Measurements from ENCODE around the gene RAB11FIP3.
A peak's percentile ranks its signal among the peaks of the same experiment; 100 is the strongest.
"Not testable (repeated sequence)": the region's sequence is repeated elsewhere in the genome, so short reads cannot be mapped to it uniquely, and the experiment has no call there.

Gene RAB11FIP3

GRCh38 chr16:407253-407652 is 18.2 kb upstream of the RAB11FIP3 start:
- TF ChIP-seq CTCF (IDR thresholded peaks at IDR 0.05; ENCODE audit: low read depth, low read length), result no peak
- no peak for DNase-seq (ENCODE audit: extremely low read depth, low read depth)

DNA sequence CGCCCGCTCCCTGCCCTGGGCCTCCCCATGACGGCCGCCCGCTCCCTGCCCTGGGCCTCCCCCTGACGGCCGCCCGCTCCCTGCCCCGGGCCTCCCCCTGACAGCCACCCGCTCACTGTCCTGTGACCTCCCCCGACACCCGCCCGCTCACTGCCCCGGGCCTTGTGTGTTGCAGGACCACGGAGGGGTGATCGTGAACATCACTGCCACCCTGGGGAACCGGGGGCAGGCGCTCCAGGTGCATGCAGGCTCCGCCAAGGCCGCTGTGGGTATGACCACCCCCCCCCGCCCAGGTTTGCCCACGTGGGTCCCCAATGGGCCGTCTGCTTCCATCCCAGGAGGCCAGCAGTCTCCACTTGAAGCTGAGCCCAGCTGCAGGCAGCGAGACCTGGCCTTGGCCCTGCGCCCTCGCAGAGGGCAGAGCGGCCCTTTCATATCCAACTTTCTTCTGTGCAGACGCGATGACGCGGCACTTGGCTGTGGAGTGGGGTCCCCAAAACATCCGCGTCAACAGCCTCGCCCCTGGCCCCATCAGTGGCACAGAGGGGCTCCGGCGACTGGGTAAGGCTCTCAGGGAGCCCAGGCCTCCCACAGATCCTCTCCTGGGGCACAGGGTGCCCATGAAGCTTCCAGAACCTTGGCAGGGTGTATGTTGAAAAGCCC is 14.8 kb upstream of the RAB11FIP3 start:
- DNase-seq (ENCODE audit: extremely low read depth, low read depth), result no peak

DNA sequence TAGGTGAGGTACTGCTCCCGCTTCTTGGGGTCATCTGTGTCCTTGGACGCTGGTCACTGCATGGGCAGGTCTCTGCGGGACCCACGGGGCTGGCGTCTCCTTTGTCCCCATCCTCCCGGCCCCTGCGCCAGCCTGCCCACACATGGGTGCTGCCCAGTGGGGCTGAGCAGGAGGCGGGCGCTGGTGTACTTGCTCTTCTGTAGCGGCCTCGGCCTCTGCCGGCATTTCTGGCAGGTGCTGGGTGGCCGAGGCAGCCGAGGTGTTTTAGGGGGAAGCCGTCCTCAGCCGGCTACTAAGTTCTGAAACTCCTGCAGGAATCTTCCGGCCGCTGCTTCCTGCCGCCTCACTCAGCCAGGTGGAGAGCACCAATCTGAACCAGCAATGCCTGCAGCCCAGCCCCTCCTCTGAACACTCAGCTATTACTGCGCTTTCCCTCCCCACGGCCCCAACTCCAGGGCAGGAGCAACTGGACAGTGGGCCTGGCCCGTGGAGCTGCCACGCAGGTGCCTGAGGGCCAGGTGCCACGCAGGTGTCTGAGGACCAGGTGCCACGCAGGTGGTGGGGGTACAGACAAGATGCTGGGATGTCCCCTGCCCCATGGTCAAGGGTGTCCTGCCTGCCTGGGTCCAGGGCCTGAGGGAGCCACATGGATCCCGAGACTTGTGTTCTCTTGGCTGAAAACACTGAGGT is 13.7 kb upstream of the RAB11FIP3 start:
- TF ChIP-seq CTCF (IDR thresholded peaks at IDR 0.05; ENCODE audit: low read depth, low read length), result no peak
- no peak for DNase-seq (ENCODE audit: extremely low read depth, low read depth)

More for the DNA sequence above, 14.8 kb upstream of the RAB11FIP3 start:
- TF ChIP-seq CTCF (IDR thresholded peaks at IDR 0.05; ENCODE audit: low read depth, low read length), result no peak

DNA sequence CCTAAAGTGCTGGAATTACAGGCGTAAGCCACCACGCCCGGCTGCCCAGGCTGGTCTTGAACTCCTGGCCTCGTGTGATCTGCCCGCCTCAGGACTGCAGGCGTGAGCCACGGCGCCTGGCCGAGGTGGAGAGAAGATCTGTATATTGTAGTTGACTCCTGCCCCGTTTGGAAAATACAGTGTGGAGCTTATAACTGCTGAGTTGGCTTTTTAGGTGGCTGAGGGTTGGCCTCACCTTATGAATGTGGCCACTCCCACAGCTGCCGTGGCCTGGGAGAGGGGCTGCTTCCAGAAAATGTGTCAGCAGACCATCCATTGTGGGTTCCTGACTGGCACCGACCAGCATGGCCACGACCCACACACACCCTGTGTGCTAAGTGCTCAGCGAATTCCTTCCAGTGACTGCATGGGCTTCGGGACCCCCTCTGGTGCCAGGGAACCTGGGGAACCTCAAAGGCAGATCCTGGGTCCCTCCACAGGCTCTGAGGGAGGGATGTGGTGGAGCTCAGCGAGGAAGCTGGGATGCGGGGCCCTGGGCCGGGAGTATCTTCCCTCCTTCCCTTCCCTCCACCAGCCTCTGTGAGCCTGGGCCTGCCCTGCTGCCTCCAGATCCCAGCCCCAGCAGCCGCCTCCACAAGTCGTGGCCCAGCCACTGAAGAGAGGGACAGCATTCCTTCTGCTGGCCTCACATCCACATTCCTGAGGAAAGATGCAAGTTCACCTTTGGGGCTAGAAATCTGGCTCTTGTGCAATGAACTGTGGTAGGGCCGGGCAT is 10.9 kb upstream of the RAB11FIP3 start:
- no peak for DNase-seq (ENCODE audit: extremely low read depth, low read depth)
- TF ChIP-seq CTCF (IDR thresholded peaks at IDR 0.05; ENCODE audit: low read depth, low read length), result no peak

- not testable (repeated sequence) for DNase-seq (ENCODE audit: extremely low read depth, low read depth)
Measured at GRCh38 chr16:415170-415498, 10.3 kb upstream of the RAB11FIP3 start.

DNA sequence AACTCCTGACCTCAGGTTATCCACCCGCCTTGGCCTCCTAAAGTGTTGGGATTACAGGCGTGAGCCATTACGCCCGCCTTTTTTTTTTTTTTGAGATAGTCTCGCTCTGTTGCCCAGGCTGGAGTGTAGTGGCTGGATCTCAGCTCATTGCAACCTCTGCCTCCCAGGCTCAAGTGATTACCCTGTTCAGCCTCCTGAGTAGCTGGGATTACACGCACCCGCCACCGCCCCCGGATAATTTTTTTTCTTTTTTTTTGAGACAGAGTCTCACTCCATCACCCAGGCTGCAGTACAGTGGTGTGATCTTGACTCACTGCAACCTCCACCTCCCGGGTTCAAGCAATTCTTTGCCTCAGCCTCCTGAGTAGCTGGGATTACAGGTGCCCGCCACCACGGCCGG is 3.3 kb upstream of the RAB11FIP3 start:
- DNase-seq (ENCODE audit: extremely low read depth, low read depth), result not testable (repeated sequence)

GRCh38 chr16:424033-424622 is 1.3 kb upstream of the RAB11FIP3 start:
- TF ChIP-seq CTCF (IDR thresholded peaks at IDR 0.05; ENCODE audit: low read depth, low read length), result no peak
- peak; percentile 90 for DNase-seq (ENCODE audit: extremely low read depth, low read depth)

GRCh38 chr16:424623-425081 is 797 bp upstream of the RAB11FIP3 start:
- TF ChIP-seq CTCF (IDR thresholded peaks at IDR 0.05; ENCODE audit: low read depth, low read length), result no peak
- no peak for DNase-seq (ENCODE audit: extremely low read depth, low read depth)
